Myocyte (in vitro differentiated cells): Measurements from ENCODE around the gene PRSS8. TPM values are rescaled to one million over a fixed set of nuclear protein-coding genes. Genes with fewer than 3 reads are reported as not detected.

Experiments used
- DNase-seq: peaks from one replicate; pipeline ENCODE4 v3.0.0-alpha.2; 2012; ENCODE audit warnings: low read depth
- total RNA-seq: library from RNA; depleted of rRNA; stranded (reverse); fragments of >200 nt; gene quantifications from 2 replicates; pipeline ENCODE4 v1.2.3, GENCODE V29; 2014

The PRSS8 gene
- total RNA-seq, 1 donor from 2014 or later: 0.08 TPM

DNA sequence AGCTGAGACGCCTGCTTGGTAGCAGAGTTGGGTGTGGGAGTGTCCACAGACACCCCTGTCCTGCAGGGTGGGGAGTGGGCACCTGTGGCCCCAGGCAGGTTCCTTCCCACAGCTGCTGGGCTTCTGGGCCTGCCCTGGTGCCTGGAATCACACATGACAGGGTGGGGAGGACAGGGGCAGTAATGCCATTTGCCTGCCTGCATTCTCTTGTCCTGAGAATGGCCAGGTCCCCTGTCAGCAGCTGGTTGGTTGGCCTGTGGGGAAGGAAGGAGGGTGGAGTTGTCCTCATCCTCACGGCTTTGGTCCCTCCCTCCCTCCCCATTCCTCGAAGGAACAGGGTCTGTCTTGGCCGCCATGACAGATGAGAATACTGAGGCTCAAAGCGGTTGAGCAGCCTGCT, 52.0 kb downstream of the PRSS8 start:
- DNase-seq: no peak

- no peak for DNase-seq
These were observed 52.4 kb downstream of the PRSS8 start for GRCh38 chr16:31083081-31083480.

DNA sequence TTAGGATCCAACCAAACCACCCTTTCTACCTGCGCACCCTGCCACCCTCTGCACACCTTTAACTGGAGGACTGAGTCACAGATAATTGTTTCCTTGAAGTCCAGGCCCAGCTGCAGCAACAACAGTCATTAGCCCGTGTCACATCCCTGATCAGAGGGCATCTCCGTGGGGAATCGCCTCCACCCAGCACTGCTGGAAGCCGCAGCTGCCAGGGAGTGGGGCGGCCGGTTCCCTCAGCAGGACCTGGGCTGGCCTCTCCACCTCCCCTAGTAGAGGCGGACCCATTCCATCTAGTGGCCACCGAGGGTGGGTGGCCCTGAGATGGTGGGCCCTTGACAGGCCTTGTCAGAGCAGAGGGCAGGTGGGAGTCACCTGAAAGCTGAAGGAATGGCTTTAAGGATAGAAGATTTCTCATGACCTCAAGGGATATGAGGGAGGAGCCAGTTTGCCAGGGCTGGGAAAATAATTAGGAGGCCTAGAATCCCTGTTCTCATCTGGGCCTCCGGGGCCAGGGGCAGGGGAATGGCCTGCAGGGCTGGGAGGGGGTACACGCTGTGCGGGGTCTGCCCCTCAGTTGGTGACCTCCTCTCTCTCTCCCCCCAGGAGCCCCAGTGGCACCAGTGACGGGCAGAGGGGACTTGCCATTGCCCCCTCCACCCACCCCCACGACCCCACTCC, 53.0 kb downstream of the PRSS8 start:
- DNase-seq: no peak

Other genes with a start within 250 kb of the PRSS8 start
- 25.4 and 35.4 TPM in 2 replicates for gene BCL7C, start 241.7 kb downstream of the PRSS8 start, total RNA-seq
- 4.2 and 5.6 TPM in 2 replicates for gene CTF1, start 239.1 kb downstream of the PRSS8 start, total RNA-seq
- 11.6 and 14.9 TPM in 2 replicates for gene FBXL19, start 212.2 kb downstream of the PRSS8 start, total RNA-seq
- gene ORAI3, start 186.7 kb downstream of the PRSS8 start, total RNA-seq: 53.9 and 60.0 TPM in 2 replicates
- 3.3 and 5.8 TPM in 2 replicates for gene SETD1A, start 178.0 kb downstream of the PRSS8 start, total RNA-seq
- 98.3 and 128 TPM in 2 replicates for gene HSD3B7, start 150.5 kb downstream of the PRSS8 start, total RNA-seq
- gene STX1B, start 125.1 kb downstream of the PRSS8 start, total RNA-seq: 0.86 and 1.3 TPM in 2 replicates
- 47.3 and 51.0 TPM in 2 replicates for gene STX4, start 102.2 kb downstream of the PRSS8 start, total RNA-seq
- 45.4 and 65.3 TPM in 2 replicates for gene ZNF668, start 61.5 kb downstream of the PRSS8 start, total RNA-seq
- 17.6 and 29.6 TPM in 2 replicates for gene ZNF646, start 61.3 kb downstream of the PRSS8 start, total RNA-seq
- 3.9 and 4.1 TPM in 2 replicates for gene PRSS53, start 46.8 kb downstream of the PRSS8 start, total RNA-seq
- 143 and 171 TPM in 2 replicates for gene VKORC1, start 40.9 kb downstream of the PRSS8 start, total RNA-seq
- gene BCKDK, start 27.3 kb downstream of the PRSS8 start, total RNA-seq: 158 and 239 TPM in 2 replicates
- gene KAT8, start 18.1 kb downstream of the PRSS8 start, total RNA-seq: 46.7 and 53.5 TPM in 2 replicates
- gene PRSS36, start 14.3 kb upstream of the PRSS8 start, total RNA-seq: 0.51 and 1.6 TPM in 2 replicates
- gene FUS, start 44.4 kb upstream of the PRSS8 start, total RNA-seq: 14.6 and 18.3 TPM in 2 replicates
- gene PYCARD, start 67.0 kb upstream of the PRSS8 start, total RNA-seq: 2.3 and 3.0 TPM in 2 replicates
- gene TRIM72, start 78.4 kb upstream of the PRSS8 start, total RNA-seq: 331 and 408 TPM in 2 replicates
- gene PYDC1, start 81.4 kb upstream of the PRSS8 start, total RNA-seq: not detected in 2 replicates
- 0.13 and 0.62 TPM in 2 replicates for gene ITGAM, start 124.2 kb upstream of the PRSS8 start, total RNA-seq
- gene ITGAX, start 219.4 kb upstream of the PRSS8 start, total RNA-seq: 0.40 TPM in 1 of 2 replicates, not detected in the other